Testis (tissue), 2 donors: ENCODE data around the gene UNC80.

Experiments
- CTCF ChIP-seq, 3 experiments: fragments of 450-650 bp in 2 of 3; fragments of 200-600 bp in 1 of 3; sonication (generic) in 1 of 3; IDR thresholded peaks; one replicate each; pipeline ENCODE4 v1.5.1; 2016 to 2019; ENCODE audit warnings: antibody characterized with exemption in 3 of 3, mild to moderate bottlenecking in 2 of 3, moderate library complexity in 1 of 3
- POLR2A ChIP-seq: fragments of 450-650 bp; IDR thresholded peaks from one replicate; pipeline ENCODE4 v1.6.1; 2017; ENCODE audit warnings: antibody characterized with exemption, mild to moderate bottlenecking, moderate library complexity

- no peak for TF ChIP-seq POLR2A
- no peak for TF ChIP-seq CTCF (IDR thresholded peaks at IDR 0.05)
Measured at GRCh38 chr2:209806318-209806717, 34.7 kb downstream of the UNC80 start.
